Hair follicular keratinocyte (primary cell): ENCODE measurements around the gene SAMD9. TPM values are rescaled to one million over a fixed set of nuclear protein-coding genes. Genes with fewer than 3 reads are reported as not detected.

Source experiments
- total RNA-seq: library from RNA; depleted of rRNA; stranded (reverse); fragments of >200 nt; gene quantifications from 2 replicates; pipeline ENCODE4 v1.2.3, GENCODE V29; 2015

The SAMD9 gene
- 3.4 and 4.0 TPM in 2 replicates for total RNA-seq

GRCh38 chr7:93117852-93118530, at the start of gene SAMD9:
Gene SAMD9, minus strand, starts transcription at chr7:93117979. Its CDS starts 11,882 bp downstream, at chr7:93106097.

GRCh38 chr7:93148144-93148543, 30.4 kb upstream of the SAMD9 start, which contains the start of gene SAMD9L:
Gene SAMD9L, minus strand, starts transcription at chr7:93148385. Its CDS starts 12,414 bp downstream, at chr7:93135971.

Other genes with a start within 250 kb of the SAMD9 start
- 0.70 and 0.99 TPM in 2 replicates for gene SAMD9L, start 30.4 kb upstream of the SAMD9 start, total RNA-seq
- gene HEPACAM2, start 108.5 kb upstream of the SAMD9 start, total RNA-seq, result not detected in 2 replicates
- gene VPS50, start 114.4 kb upstream of the SAMD9 start, total RNA-seq, result 10.5 and 17.5 TPM in 2 replicates